ENCODE data around the gene MGAT5.

Gene MGAT5

GRCh38 chr2:134334542-134335353 is 80.9 kb downstream of the MGAT5 start:
- CTCF ChIA-PET: interaction anchor here (0.9 to 2.2 kb wide), 6 partner anchors 12 to 216 kb away, joined by 3 to 9 read pairs (median 4); no protein-coding TSS in a partner anchor
- DNase-seq (ENCODE audit: extremely low spot score): no peak
- POLR2A ChIA-PET: no interaction called here
- TF ChIP-seq, protein P1, sequence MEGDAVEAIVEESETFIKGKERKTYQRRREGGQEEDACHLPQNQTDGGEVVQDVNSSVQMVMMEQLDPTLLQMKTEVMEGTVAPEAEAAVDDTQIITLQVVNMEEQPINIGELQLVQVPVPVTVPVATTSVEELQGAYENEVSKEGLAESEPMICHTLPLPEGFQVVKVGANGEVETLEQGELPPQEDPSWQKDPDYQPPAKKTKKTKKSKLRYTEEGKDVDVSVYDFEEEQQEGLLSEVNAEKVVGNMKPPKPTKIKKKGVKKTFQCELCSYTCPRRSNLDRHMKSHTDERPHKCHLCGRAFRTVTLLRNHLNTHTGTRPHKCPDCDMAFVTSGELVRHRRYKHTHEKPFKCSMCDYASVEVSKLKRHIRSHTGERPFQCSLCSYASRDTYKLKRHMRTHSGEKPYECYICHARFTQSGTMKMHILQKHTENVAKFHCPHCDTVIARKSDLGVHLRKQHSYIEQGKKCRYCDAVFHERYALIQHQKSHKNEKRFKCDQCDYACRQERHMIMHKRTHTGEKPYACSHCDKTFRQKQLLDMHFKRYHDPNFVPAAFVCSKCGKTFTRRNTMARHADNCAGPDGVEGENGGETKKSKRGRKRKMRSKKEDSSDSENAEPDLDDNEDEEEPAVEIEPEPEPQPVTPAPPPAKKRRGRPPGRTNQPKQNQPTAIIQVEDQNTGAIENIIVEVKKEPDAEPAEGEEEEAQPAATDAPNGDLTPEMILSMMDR (IDR thresholded peaks at IDR 0.05; ENCODE audit: control extremely low read depth, extremely low read depth, low read depth, missing control alignments): no peak

DNA sequence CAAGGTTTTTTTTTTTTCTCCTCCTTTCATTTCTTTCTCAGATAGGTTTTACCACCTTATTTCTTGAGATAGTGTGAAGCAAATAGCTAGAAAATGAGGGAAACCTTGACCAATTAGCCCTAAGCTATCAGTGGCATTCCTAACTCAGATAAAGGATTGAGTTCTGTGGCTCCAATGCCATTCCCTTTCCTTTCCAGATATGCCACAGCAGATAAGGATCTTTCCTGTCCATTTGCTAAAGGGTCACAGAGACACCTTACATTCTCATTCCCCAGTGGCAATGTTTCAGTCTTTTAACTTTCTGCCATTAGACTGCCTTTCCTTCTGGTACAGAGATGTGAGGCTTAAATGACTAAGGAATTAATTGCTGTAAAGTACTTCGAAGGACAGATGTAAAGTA is 81.7 kb downstream of the MGAT5 start:
- POLR2A ChIA-PET: no interaction called here
- no peak for DNase-seq (ENCODE audit: extremely low spot score)

GRCh38 chr2:134336352-134336751 is 82.5 kb downstream of the MGAT5 start:
- POLR2A ChIA-PET: no interaction called here
- CTCF ChIA-PET: interaction anchor here (0.9 to 2.8 kb wide), 10 partner anchors 8 to 218 kb away, joined by 3 to 9 read pairs (median 5); no protein-coding TSS in a partner anchor
- no peak for DNase-seq (ENCODE audit: extremely low spot score)
- TF ChIP-seq, protein P1 (IDR thresholded peaks at IDR 0.05; ENCODE audit: control extremely low read depth, extremely low read depth, low read depth, missing control alignments): no peak

More for the DNA sequence above, 81.7 kb downstream of the MGAT5 start:
- TF ChIP-seq, protein P1 (IDR thresholded peaks at IDR 0.05; ENCODE audit: control extremely low read depth, extremely low read depth, low read depth, missing control alignments): no peak
- CTCF ChIA-PET: interaction anchor here (0.9 to 2.2 kb wide), 9 partner anchors 11 to 217 kb away, joined by 3 to 9 read pairs (median 5); no protein-coding TSS in a partner anchor

DNA sequence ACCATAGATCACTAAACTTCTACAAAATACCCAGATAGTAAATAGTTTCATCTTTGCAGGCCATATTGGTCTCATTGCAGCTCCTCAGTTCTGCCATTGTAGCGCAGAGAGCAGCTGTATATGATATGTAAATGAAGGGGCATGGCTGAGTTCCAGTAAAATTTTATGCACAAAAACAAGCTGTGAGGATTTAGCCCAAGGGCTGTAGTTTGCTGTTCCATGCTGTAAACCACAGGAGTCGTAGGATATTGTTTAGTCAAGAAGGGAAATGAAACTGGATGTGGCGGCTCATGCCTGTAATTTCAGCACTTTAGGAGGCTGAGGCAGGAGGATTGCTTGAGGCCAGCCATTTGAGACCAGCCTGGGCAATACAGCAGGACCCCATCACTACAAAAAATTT is 83.0 kb downstream of the MGAT5 start:
- TF ChIP-seq, protein P1 (IDR thresholded peaks at IDR 0.05; ENCODE audit: control extremely low read depth, extremely low read depth, low read depth, missing control alignments): no peak
- no peak for DNase-seq (ENCODE audit: extremely low spot score)
- POLR2A ChIA-PET: no interaction called here
- CTCF ChIA-PET: interaction anchor here (0.7 to 2.8 kb wide), 11 partner anchors 9 to 81 kb away, joined by 3 to 9 read pairs (median 5); no protein-coding TSS in a partner anchor

DNA sequence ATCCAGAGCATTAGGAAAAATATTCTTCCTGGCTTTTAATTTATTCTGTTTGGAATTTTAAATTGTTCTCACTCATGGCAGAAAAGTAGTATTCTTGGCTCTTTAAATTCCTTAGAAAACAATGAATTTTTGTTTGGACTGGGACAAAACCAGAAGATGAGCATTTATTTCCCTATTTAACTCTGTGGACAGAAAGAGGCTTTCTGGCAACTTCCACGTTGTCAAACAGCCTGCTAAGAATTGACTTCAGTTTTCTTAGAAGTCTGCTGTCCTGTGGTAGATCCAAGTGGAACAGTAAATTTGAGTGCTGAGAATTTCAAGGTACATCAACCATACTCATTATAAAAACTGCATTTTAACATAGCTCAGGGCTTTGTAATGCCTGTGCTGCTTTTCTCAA is 83.8 kb downstream of the MGAT5 start:
- ChIA-PET CTCF (interaction anchor here (0.6 to 2.8 kb wide), 9 partner anchors 10 to 219 kb away, joined by 3 to 9 read pairs (median 4); no protein-coding TSS in a partner anchor), POLR2A (no interaction called here)
- TF ChIP-seq, protein P1 (IDR thresholded peaks at IDR 0.05; ENCODE audit: control extremely low read depth, extremely low read depth, low read depth, missing control alignments): no peak
- DNase-seq (ENCODE audit: extremely low spot score): no peak

GRCh38 chr2:134338208-134338607 is 84.3 kb downstream of the MGAT5 start:
- CTCF ChIA-PET: interaction anchor here (0.6 to 2.8 kb wide), 5 partner anchors 10 to 220 kb away, joined by 3 to 9 read pairs (median 5); no protein-coding TSS in a partner anchor

More at GRCh38 chr2:134338208-134338607, 84.3 kb downstream of the MGAT5 start:
- TF ChIP-seq, protein P1 (IDR thresholded peaks at IDR 0.05; ENCODE audit: control extremely low read depth, extremely low read depth, low read depth, missing control alignments): no peak
- POLR2A ChIA-PET: no interaction called here
- no peak for DNase-seq (ENCODE audit: extremely low spot score)

Measured in GM10248 (cell line).